Gastrocnemius medialis (tissue), 4 donors: ENCODE measurements around the gene IDNK. TPM values are rescaled to one million over a fixed set of nuclear protein-coding genes. Genes with fewer than 3 reads are reported as not detected.

Source experiments
- ATAC-seq, 2 donors: fragments of 150-250 bp; one replicate each; pipeline ENCODE4 v1.9.1; 2016
- DNase-seq, 2 donors: peaks; one replicate each; pipeline ENCODE4 v3.0.0-alpha.2; 2019
- H3K27ac ChIP-seq, 4 donors: fragments of 200-600 bp; sonication (generic); 1 replicate in 1 of 4; 2 replicates in 3 of 4; pipeline ENCODE4 v1.5.1; 2016 to 2018; ENCODE audit warnings: mild to moderate bottlenecking in 2 of 4, moderate library complexity in 1 of 4
- H3K27me3 ChIP-seq, 3 donors: fragments of 200-600 bp; sonication (generic) in 2 of 3; 1 replicate in 1 of 3; 2 replicates in 2 of 3; pipeline versions ENCODE4 v1.5.1 to v1.6.0; 2016 to 2019; ENCODE audit warnings: mild to moderate bottlenecking in 1 of 3, moderate library complexity in 1 of 3
- H3K36me3 ChIP-seq, 2 donors: fragments of 200-600 bp; sonication (generic) in 1 of 2; one replicate each; pipeline ENCODE4 v1.5.1; 2017 to 2018
- H3K4me1 ChIP-seq, 2 donors: fragments of 200-600 bp; sonication (generic) in 1 of 2; one replicate each; pipeline ENCODE4 v1.5.1; 2016 to 2017; ENCODE audit warnings: mild to moderate bottlenecking in 2 of 2
- H3K4me3 ChIP-seq, 4 donors: fragments of 200-600 bp; sonication (generic) in 3 of 4; 1 replicate in 1 of 4; 2 replicates in 3 of 4; pipeline ENCODE4 v1.5.1; 2016 to 2019; ENCODE audit warnings: mild to moderate bottlenecking in 2 of 4
- H3K9me3 ChIP-seq, 3 donors: fragments of 200-600 bp; sonication (generic) in 2 of 3; 1 replicate in 1 of 3; 2 replicates in 2 of 3; pipeline ENCODE4 v1.5.1; 2016 to 2019
- POLR2A ChIP-seq, 2 donors: fragments of 450-650 bp; IDR thresholded peaks; one replicate each; pipeline ENCODE4 v1.6.1; 2017; ENCODE audit warnings: antibody characterized with exemption in 2 of 2, mild to moderate bottlenecking in 2 of 2, moderate library complexity in 2 of 2
- in situ Hi-C, 4 donors: fragments of 200-750 bp; cut with MboI; loops; one replicate each; pipeline versions ENCODE4 v1.15.0 to v1.8.0; 2017; ENCODE audit warnings: low sequenced_read_pairs in 4 of 4
- intact Hi-C: fragments of 100-400 bp; cut with DNase I; formaldehyde crosslinking; loops from one replicate; pipeline ENCODE4 v1.15.1; 2023; ENCODE audit warnings: low total_unique reads
- total RNA-seq, 4 donors: library from RNA; depleted of rRNA; stranded (reverse); fragments of >200 nt; gene quantifications; one replicate each; pipeline versions ENCODE4 v1.1.0 to v1.2.3, GENCODE V29; 2016
- TF ChIP-seq, protein P1 (sequence below), 5 experiments: fragments of 450-650 bp in 3 of 5; fragments of 200-600 bp in 2 of 5; sonication (generic) in 2 of 5; IDR thresholded peaks in 4 of 5; conservative IDR thresholded peaks in 1 of 5; 1 replicate in 4 of 5; 2 replicates in 1 of 5; pipeline ENCODE4 v1.5.1; 2016 to 2019; ENCODE audit warnings: antibody characterized with exemption in 5 of 5, mild to moderate bottlenecking in 3 of 5, moderate library complexity in 3 of 5

IDNK gene
- total RNA-seq, 4 donors from 2014 or later: 0.60 to 2.9 (median 2.5) TPM; not detected in 1

DNA sequence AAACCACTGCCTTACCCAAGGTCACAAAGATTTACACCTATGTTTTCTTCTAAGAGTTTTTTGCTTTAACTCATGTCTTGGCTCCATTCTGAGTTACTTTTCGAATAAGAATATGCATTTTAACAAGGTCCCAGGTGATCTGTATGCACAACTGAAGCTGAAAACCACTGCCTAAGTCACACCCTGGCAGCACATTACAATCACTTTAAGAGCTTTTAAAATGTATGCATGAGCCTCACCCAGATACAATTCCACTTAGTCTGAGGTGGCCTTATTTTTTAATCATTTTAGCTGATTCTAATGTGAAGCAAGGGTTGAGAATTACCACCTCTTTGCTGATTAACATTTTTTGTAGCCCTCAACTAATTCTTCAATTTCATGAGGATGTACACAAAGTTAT lies 29.5 kb downstream of the IDNK start:
- H3K27me3 ChIP-seq: no peaks in the 10 kb centered on the region
- intact Hi-C loops (no loop called here), in situ Hi-C loops (no loop called here)
- TF ChIP-seq POLR2A (IDR thresholded peaks at IDR 0.05): no peak
- TF ChIP-seq, protein P1, sequence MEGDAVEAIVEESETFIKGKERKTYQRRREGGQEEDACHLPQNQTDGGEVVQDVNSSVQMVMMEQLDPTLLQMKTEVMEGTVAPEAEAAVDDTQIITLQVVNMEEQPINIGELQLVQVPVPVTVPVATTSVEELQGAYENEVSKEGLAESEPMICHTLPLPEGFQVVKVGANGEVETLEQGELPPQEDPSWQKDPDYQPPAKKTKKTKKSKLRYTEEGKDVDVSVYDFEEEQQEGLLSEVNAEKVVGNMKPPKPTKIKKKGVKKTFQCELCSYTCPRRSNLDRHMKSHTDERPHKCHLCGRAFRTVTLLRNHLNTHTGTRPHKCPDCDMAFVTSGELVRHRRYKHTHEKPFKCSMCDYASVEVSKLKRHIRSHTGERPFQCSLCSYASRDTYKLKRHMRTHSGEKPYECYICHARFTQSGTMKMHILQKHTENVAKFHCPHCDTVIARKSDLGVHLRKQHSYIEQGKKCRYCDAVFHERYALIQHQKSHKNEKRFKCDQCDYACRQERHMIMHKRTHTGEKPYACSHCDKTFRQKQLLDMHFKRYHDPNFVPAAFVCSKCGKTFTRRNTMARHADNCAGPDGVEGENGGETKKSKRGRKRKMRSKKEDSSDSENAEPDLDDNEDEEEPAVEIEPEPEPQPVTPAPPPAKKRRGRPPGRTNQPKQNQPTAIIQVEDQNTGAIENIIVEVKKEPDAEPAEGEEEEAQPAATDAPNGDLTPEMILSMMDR (IDR thresholded peaks at IDR 0.05 in 4 of 5, conservative IDR thresholded peaks at IDR 0.05 in 1 of 5): no peak
- H3K9me3 ChIP-seq: no peaks in the 10 kb centered on the region
- no peak overlapping the region for H3K27ac ChIP-seq
- H3K4me1 ChIP-seq: no peaks in the 10 kb centered on the region
- H3K36me3 ChIP-seq: peaks cover 0 to 39% of the 10 kb centered on the region in 2 donors
- no peak for ATAC-seq
- no peak for DNase-seq
- no peak overlapping the region for H3K4me3 ChIP-seq

DNA sequence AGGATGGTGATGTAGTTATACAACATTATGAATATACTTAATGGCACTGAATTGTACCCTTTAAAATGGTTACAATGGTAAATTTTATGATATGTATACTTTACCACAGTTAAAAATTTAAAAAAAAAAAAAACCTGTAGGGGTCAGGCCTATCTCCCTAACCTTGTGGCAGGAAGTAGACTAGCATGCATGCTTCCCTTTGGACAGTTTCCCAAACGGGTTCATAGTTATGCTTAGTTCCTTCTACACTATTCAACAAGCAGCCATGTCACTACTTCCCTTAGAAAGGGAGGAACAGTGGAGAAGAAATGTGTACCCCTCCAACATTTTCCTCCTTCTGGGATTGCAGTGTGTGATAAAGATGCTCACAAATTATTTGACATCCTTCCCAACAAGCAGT lies 32.5 kb downstream of the IDNK start:
- no peak for ATAC-seq
- no peaks in the 10 kb centered on the region for H3K9me3 ChIP-seq
- no peaks in the 10 kb centered on the region for H3K27me3 ChIP-seq
- H3K27ac ChIP-seq: no peak overlapping the region
- intact Hi-C loops (no loop called here), in situ Hi-C loops (no loop called here)
- TF ChIP-seq, protein P1 (IDR thresholded peaks at IDR 0.05 in 4 of 5, conservative IDR thresholded peaks at IDR 0.05 in 1 of 5): no peak
- TF ChIP-seq POLR2A (IDR thresholded peaks at IDR 0.05): no peak
- H3K4me3 ChIP-seq: no peak overlapping the region
- H3K36me3 ChIP-seq: peaks cover 0 to 69% of the 10 kb centered on the region in 2 donors
- H3K4me1 ChIP-seq: no peaks in the 10 kb centered on the region
- no peak for DNase-seq

DNA sequence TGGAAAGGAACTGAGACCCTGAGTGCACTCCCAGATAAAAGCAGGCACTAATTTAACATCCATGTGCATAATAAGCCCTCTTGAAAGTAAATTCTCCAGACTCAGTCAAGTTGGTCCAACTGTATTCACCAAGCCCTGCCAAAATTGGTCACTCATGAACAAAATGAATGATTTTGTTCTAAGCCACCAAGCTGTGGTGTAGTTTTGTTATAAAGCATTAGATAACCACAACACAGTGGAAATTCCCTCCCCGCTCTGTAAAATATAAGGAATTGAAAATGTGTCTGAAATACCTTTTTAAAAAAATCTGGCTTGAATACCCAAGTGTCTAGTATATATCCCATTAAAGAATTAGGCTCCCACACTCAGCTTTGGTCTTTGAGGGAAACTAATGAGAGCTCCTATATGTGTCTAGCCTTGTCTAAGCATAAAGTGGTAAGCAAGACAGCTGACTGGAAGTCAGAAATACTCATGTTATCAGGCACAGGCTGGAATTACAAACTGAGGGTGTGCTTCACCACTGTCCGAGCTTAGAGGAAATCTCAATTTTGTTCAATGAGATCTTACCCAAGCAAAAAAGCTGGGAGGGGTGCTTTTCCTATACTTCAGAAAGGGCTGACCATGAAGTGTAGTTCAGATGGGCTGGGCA lies 33.2 kb downstream of the IDNK start:
- in situ Hi-C loops: no loop called here
- H3K4me1 ChIP-seq: no peaks in the 10 kb centered on the region
- H3K4me3 ChIP-seq: no peak overlapping the region
- no peaks in the 10 kb centered on the region for H3K9me3 ChIP-seq
- no peaks in the 10 kb centered on the region for H3K27me3 ChIP-seq
- H3K27ac ChIP-seq: no peak overlapping the region
- DNase-seq (no peak), ATAC-seq (no peak)
- H3K36me3 ChIP-seq: peaks cover 0 to 72% of the 10 kb centered on the region in 2 donors
- TF ChIP-seq, protein P1 (IDR thresholded peaks at IDR 0.05 in 4 of 5, conservative IDR thresholded peaks at IDR 0.05 in 1 of 5): no peak
- TF ChIP-seq POLR2A (IDR thresholded peaks at IDR 0.05): no peak
- intact Hi-C loops: no loop called here

DNA sequence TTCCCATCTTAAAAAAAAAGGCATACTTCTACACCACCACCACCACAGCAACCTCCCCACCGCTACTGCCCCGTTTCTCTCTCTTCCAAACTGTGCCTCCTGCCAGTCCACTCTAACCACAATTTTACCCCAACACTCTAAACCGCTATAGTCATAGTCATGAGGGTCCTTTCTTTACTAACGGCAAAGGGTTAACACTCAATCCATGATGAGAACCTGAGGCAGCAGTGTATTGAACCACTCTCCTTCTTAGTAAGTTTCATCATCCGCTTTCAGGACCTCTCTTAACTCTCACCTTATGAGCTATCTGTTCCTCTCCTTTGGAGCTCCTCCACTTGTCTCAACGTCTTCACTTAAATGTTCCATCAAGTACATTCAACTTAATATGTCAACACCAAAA lies 34.0 kb downstream of the IDNK start:
- H3K27me3 ChIP-seq: no peaks in the 10 kb centered on the region
- no peak for TF ChIP-seq POLR2A (IDR thresholded peaks at IDR 0.05)
- TF ChIP-seq, protein P1 (IDR thresholded peaks at IDR 0.05 in 4 of 5, conservative IDR thresholded peaks at IDR 0.05 in 1 of 5): no peak
- in situ Hi-C loops (no loop called here), intact Hi-C loops (no loop called here)
- ATAC-seq: no peak
- H3K27ac ChIP-seq: no peak overlapping the region
- DNase-seq: no peak
- H3K4me1 ChIP-seq: no peaks in the 10 kb centered on the region
- H3K36me3 ChIP-seq: peaks cover 0 to 72% of the 10 kb centered on the region in 2 donors
- no peaks in the 10 kb centered on the region for H3K9me3 ChIP-seq
- no peak overlapping the region for H3K4me3 ChIP-seq

DNA sequence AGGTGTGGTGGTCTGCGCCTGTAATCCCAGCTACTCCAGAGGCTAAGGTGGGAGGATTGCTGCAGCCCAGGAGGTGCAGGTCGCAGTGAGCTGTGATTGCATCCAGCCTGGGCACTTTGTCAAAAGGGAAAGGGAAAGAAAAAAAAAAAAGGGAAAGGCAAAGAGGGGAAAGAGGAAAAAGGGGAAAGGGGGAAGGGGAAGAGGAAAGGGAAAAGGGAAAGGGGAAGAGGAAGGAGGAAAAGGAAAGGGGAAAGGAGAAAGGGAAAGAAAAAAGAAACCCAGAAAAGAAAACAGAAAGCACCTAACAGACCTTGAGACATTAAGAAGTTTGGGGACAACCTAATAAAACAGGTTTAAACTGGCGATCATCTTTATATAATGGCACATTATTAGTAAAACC lies 40.0 kb downstream of the IDNK start:
- H3K36me3 ChIP-seq: peaks cover 0 to 80% of the 10 kb centered on the region in 2 donors

More for the DNA sequence above, 40.0 kb downstream of the IDNK start:
- intact Hi-C loops: no loop called here
- in situ Hi-C loops: no loop called here
- H3K27ac ChIP-seq: no peak overlapping the region
- DNase-seq: no peak
- H3K9me3 ChIP-seq: no peaks in the 10 kb centered on the region
- H3K4me3 ChIP-seq: no peak overlapping the region
- no peaks in the 10 kb centered on the region for H3K27me3 ChIP-seq
- TF ChIP-seq, protein P1 (IDR thresholded peaks at IDR 0.05 in 4 of 5, conservative IDR thresholded peaks at IDR 0.05 in 1 of 5): no peak
- TF ChIP-seq POLR2A (IDR thresholded peaks at IDR 0.05): no peak
- ATAC-seq: no peak
- peaks cover 0 to 3% of the 10 kb centered on the region in 2 donors for H3K4me1 ChIP-seq
